K562 (cell line): ENCODE results near the gene IL11. TPM values are rescaled to one million over a fixed set of nuclear protein-coding genes. Genes with fewer than 3 reads are reported as not detected.
A peak's percentile ranks its signal among the peaks of the same experiment; 100 is the strongest.

Experiments used
- CREB1 ChIP-seq, 2 experiments: sonication (generic) in 1 of 2; formaldehyde crosslinking in 1 of 2; IDR thresholded peaks; 2 replicates each; pipeline versions ENCODE4 v1.6.1 to v1.8.0; 2012 to 2022; ENCODE audit warnings: inconsistent platforms in 1 of 2, mild to moderate bottlenecking in 1 of 2, missing genetic modification reagents in 1 of 2, moderate library complexity in 1 of 2
- CXXC5 ChIP-seq: fragments of 250-450 bp; sonication (Bioruptor Pico); IDR thresholded peaks from 2 replicates; pipeline ENCODE4 v1.8.0; 2022; ENCODE audit warnings: inconsistent platforms, mild to moderate bottlenecking, moderate library complexity
- ETV5 ChIP-seq: sonication (generic); formaldehyde crosslinking; IDR thresholded peaks from 2 replicates; pipeline ENCODE4 v1.4.0; 2020; ENCODE audit warnings: low read depth, mild to moderate bottlenecking, missing genetic modification reagents
- ILF3 ChIP-seq: fragments of 450-650 bp; IDR thresholded peaks from 2 replicates; pipeline ENCODE4 v1.6.1; 2018; ENCODE audit warnings: antibody characterized with exemption, mild to moderate bottlenecking, moderate library complexity, borderline replicate concordance
- L3MBTL2 ChIP-seq: fragments of 450-650 bp; IDR thresholded peaks from 2 replicates; pipeline ENCODE4 v1.6.1; 2016; ENCODE audit warnings: mild to moderate bottlenecking, moderate library complexity
- MAFG ChIP-seq: fragments of 450-650 bp; conservative IDR thresholded peaks from 2 replicates; pipeline ENCODE4 v1.6.1; 2016; ENCODE audit warnings: missing genetic modification characterization, missing compliant biosample characterization
- OTX1 ChIP-seq: fragments of 450-650 bp; formaldehyde crosslinking; IDR thresholded peaks from 2 replicates; pipeline ENCODE4 v1.4.0; 2022; ENCODE audit warnings: mild to moderate bottlenecking
- POLR2AphosphoS5 ChIP-seq: IDR thresholded peaks from 2 replicates; pipeline ENCODE4 v1.6.1; 2011; ENCODE audit warnings: mild to moderate bottlenecking, low read depth, low read length, moderate library complexity; ENCODE audit not compliant: control insufficient read depth, insufficient read depth
- RBFOX2 ChIP-seq: fragments of 200-400 bp; formaldehyde crosslinking; IDR thresholded peaks from 2 replicates; pipeline ENCODE4 v1.6.1; 2017; ENCODE audit warnings: low read depth, mild to moderate bottlenecking, low read length, moderate library complexity
- SAFB2 ChIP-seq: fragments of 200-400 bp; formaldehyde crosslinking; IDR thresholded peaks from 2 replicates; pipeline ENCODE4 v1.6.1; 2018; ENCODE audit warnings: borderline replicate concordance, low read length, low read depth, moderate library complexity; ENCODE audit not compliant: severe bottlenecking
- TBL1XR1 ChIP-seq, 2 experiments: IDR thresholded peaks; 2 replicates each; pipeline ENCODE4 v1.6.1; 2012; ENCODE audit warnings: improper control_type of control experiment in 2 of 2, low read length in 2 of 2, mild to moderate bottlenecking in 1 of 2
- ZBTB1 ChIP-seq: sonication (generic); formaldehyde crosslinking; IDR thresholded peaks from 2 replicates; pipeline ENCODE4 v1.8.1; 2023; ENCODE audit warnings: missing genetic modification reagents, low read depth, mild to moderate bottlenecking, borderline replicate concordance
- ZBTB8A ChIP-seq: fragments of 450-650 bp; IDR thresholded peaks from 2 replicates; pipeline ENCODE4 v1.6.1; 2018; ENCODE audit warnings: mild to moderate bottlenecking, moderate library complexity; ENCODE audit not compliant: partially characterized antibody
- ZFPM2 ChIP-seq: fragments of 250-450 bp; sonication (Bioruptor Pico); IDR thresholded peaks from 2 replicates; pipeline ENCODE4 v1.5.1; 2022; ENCODE audit warnings: mild to moderate bottlenecking
- ZNF766 ChIP-seq: fragments of 200-800 bp; sonication (Bioruptor generic); conservative IDR thresholded peaks from 2 replicates; pipeline ENCODE4 v1.6.1; 2016; ENCODE audit warnings: missing genetic modification characterization, missing compliant biosample characterization
- ZNF780A ChIP-seq: fragments of 250-450 bp; sonication (Bioruptor Pico); IDR thresholded peaks from 2 replicates; pipeline ENCODE4 v1.5.0; 2021; ENCODE audit warnings: mild to moderate bottlenecking
- polyA plus RNA-seq, 8 experiments: library from polyadenylated mRNA; depleted of rRNA in 4 of 8; stranded (reverse) in 5 of 8; unstranded in 3 of 8; fragments of >200 nt; fragmentation: Nextera tagmentation in 2 of 8; fragmentation: Illumina TruSeq in 1 of 8; extraction: Ambion mirVana in 2 of 8; extraction: Trizol in 1 of 8; gene quantifications; 2 replicates each; pipeline versions ENCODE4 v1.2.1 to v1.2.3, GENCODE V29; 2011 to 2014; ENCODE audit warnings: inconsistent platforms in 1 of 8, missing spikeins in 1 of 8
- total RNA-seq, 7 experiments: library from RNA; depleted of rRNA in 6 of 7; stranded (reverse); fragments of >200 nt in 6 of 7; fragmentation: Illumina TruSeq in 2 of 7; extraction: Trizol in 2 of 7; gene quantifications; 2 replicates each; pipeline versions ENCODE4 v1.2.1 to v1.2.3, GENCODE V29; 2011 to 2021; ENCODE audit warnings: low replicate concordance in 1 of 7
- TF ChIP-seq, protein P1 (sequence below), 2 experiments: fragments of 150-350 bp in 1 of 2; IDR thresholded peaks; 2 replicates each; pipeline ENCODE4 v1.6.1; 2012 to 2016; ENCODE audit warnings: low read depth in 2 of 2, low read length in 2 of 2, mild to moderate bottlenecking in 1 of 2, moderate library complexity in 1 of 2
- TF ChIP-seq, protein P2 (sequence below): sonication (generic); formaldehyde crosslinking; IDR thresholded peaks from 2 replicates; pipeline ENCODE4 v1.8.0; 2023; ENCODE audit warnings: missing genetic modification reagents, mild to moderate bottlenecking, borderline replicate concordance

Gene IL11
- total and polyA plus RNA-seq, 9 of the 15 experiments (the other 6 are each of a cell fraction or from before 2014, with no cell fraction given): 0.04 to 0.42 (median 0.06) TPM; not detected in 6

- TF ChIP-seq, protein P1, sequence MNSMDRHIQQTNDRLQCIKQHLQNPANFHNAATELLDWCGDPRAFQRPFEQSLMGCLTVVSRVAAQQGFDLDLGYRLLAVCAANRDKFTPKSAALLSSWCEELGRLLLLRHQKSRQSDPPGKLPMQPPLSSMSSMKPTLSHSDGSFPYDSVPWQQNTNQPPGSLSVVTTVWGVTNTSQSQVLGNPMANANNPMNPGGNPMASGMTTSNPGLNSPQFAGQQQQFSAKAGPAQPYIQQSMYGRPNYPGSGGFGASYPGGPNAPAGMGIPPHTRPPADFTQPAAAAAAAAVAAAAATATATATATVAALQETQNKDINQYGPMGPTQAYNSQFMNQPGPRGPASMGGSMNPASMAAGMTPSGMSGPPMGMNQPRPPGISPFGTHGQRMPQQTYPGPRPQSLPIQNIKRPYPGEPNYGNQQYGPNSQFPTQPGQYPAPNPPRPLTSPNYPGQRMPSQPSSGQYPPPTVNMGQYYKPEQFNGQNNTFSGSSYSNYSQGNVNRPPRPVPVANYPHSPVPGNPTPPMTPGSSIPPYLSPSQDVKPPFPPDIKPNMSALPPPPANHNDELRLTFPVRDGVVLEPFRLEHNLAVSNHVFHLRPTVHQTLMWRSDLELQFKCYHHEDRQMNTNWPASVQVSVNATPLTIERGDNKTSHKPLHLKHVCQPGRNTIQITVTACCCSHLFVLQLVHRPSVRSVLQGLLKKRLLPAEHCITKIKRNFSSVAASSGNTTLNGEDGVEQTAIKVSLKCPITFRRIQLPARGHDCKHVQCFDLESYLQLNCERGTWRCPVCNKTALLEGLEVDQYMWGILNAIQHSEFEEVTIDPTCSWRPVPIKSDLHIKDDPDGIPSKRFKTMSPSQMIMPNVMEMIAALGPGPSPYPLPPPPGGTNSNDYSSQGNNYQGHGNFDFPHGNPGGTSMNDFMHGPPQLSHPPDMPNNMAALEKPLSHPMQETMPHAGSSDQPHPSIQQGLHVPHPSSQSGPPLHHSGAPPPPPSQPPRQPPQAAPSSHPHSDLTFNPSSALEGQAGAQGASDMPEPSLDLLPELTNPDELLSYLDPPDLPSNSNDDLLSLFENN (IDR thresholded peaks at IDR 0.05; ENCODE audit: low read depth in 2 of 2, low read length in 2 of 2): 0 out of 4 replicates have a peak, but pooled peaks of 1 of the 2 experiments have one; percentile 32
- peak; percentile 80 for TF ChIP-seq L3MBTL2
- TF ChIP-seq ILF3: no peak
- TF ChIP-seq ZBTB1: no peak
- TF ChIP-seq OTX1: no peak
- TF ChIP-seq RBFOX2: no peak; the same call in 1 of the 2 replicates
- TF ChIP-seq TBL1XR1 (IDR thresholded peaks at IDR 0.05; ENCODE audit: low read length in 2 of 2): peak in 1 of 2 experiments; percentile 48; a peak in 2 of 4 replicates
- no peak for TF ChIP-seq SAFB2
- no peak for TF ChIP-seq MAFG
- TF ChIP-seq ZNF780A (CRISPR knock-in tag): no peak
- TF ChIP-seq, protein P2, sequence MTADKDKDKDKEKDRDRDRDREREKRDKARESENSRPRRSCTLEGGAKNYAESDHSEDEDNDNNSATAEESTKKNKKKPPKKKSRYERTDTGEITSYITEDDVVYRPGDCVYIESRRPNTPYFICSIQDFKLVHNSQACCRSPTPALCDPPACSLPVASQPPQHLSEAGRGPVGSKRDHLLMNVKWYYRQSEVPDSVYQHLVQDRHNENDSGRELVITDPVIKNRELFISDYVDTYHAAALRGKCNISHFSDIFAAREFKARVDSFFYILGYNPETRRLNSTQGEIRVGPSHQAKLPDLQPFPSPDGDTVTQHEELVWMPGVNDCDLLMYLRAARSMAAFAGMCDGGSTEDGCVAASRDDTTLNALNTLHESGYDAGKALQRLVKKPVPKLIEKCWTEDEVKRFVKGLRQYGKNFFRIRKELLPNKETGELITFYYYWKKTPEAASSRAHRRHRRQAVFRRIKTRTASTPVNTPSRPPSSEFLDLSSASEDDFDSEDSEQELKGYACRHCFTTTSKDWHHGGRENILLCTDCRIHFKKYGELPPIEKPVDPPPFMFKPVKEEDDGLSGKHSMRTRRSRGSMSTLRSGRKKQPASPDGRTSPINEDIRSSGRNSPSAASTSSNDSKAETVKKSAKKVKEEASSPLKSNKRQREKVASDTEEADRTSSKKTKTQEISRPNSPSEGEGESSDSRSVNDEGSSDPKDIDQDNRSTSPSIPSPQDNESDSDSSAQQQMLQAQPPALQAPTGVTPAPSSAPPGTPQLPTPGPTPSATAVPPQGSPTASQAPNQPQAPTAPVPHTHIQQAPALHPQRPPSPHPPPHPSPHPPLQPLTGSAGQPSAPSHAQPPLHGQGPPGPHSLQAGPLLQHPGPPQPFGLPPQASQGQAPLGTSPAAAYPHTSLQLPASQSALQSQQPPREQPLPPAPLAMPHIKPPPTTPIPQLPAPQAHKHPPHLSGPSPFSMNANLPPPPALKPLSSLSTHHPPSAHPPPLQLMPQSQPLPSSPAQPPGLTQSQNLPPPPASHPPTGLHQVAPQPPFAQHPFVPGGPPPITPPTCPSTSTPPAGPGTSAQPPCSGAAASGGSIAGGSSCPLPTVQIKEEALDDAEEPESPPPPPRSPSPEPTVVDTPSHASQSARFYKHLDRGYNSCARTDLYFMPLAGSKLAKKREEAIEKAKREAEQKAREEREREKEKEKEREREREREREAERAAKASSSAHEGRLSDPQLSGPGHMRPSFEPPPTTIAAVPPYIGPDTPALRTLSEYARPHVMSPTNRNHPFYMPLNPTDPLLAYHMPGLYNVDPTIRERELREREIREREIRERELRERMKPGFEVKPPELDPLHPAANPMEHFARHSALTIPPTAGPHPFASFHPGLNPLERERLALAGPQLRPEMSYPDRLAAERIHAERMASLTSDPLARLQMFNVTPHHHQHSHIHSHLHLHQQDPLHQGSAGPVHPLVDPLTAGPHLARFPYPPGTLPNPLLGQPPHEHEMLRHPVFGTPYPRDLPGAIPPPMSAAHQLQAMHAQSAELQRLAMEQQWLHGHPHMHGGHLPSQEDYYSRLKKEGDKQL (CRISPR knock-in tag): no peak
- TF ChIP-seq CREB1 (IDR thresholded peaks at IDR 0.05): peak; percentile 96
- TF ChIP-seq CREB1 (CRISPR knock-in tag; IDR thresholded peaks at IDR 0.05): peak; percentile 96
- TF ChIP-seq CXXC5 (CRISPR knock-in tag): peak; percentile 98
- TF ChIP-seq ZFPM2 (CRISPR knock-in tag): no peak
- no peak for TF ChIP-seq ZBTB8A
- TF ChIP-seq ZNF766 (CRISPR knock-in tag): no peak
- TF ChIP-seq POLR2AphosphoS5: 0 out of 2 replicates have a peak, but pooled peaks have one; percentile 33
- no peak for TF ChIP-seq ETV5 (CRISPR knock-in tag)
These were observed 31.0 kb downstream of the IL11 start, which contains the start of gene KMT5C (continued) for GRCh38 chr19:55339105-55339888.
